ENCODE measurements around the gene PDS5B. TPM values are rescaled to one million over a fixed set of nuclear protein-coding genes. Genes with fewer than 3 reads are reported as not detected.

PDS5B gene
- polyA plus RNA-seq, 6 donors from 2014 or later: 38.8 to 50.4 (median 43.0) TPM

- Mint-ChIP-seq H3K36me3 (no peaks in the 10 kb centered on the region), H3K4me3 (no peak overlapping the region), H3K9me3 (no peaks in the 10 kb centered on the region), H3K27me3 (no peaks in the 10 kb centered on the region), H3K4me1 (peaks cover 27 to 41% (median 35%) of the 10 kb centered on the region in 3 donors), H3K27ac (no peak overlapping the region)
- no peak for DNase-seq
- no peak for ATAC-seq (ENCODE audit: low read depth in 2 of 2)
Measured at GRCh38 chr13:32638739-32639138, 52.5 kb downstream of the PDS5B start.

- peaks cover 24 to 34% (median 34%) of the 10 kb centered on the region in 3 donors for H3K4me1 Mint-ChIP-seq
- peak; percentile 76 to 84 for ATAC-seq (ENCODE audit: low read depth in 2 of 2)
- peak overlapping the region in 2 of 6 donors; percentile 15 to 16 for H3K27ac Mint-ChIP-seq
- no peaks in the 10 kb centered on the region for H3K36me3 Mint-ChIP-seq
- no peak overlapping the region for H3K4me3 Mint-ChIP-seq
- no peaks in the 10 kb centered on the region for H3K9me3 Mint-ChIP-seq
- peak; percentile 39 for DNase-seq
- H3K27me3 Mint-ChIP-seq: no peaks in the 10 kb centered on the region
Measured at GRCh38 chr13:32639502-32640105, 53.4 kb downstream of the PDS5B start.

GRCh38 chr13:32642316-32642715 is 56.1 kb downstream of the PDS5B start:
- ATAC-seq (ENCODE audit: low read depth in 2 of 2) (no peak), DNase-seq (no peak)
- Mint-ChIP-seq H3K4me1 (peaks cover 43 to 61% (median 54%) of the 10 kb centered on the region in 3 donors), H3K27ac (peak overlapping the region in 4 of 6 donors; percentile 15 to 78 (median 25)), H3K27me3 (no peaks in the 10 kb centered on the region), H3K4me3 (no peak overlapping the region), H3K36me3 (no peaks in the 10 kb centered on the region), H3K9me3 (no peaks in the 10 kb centered on the region)

DNA sequence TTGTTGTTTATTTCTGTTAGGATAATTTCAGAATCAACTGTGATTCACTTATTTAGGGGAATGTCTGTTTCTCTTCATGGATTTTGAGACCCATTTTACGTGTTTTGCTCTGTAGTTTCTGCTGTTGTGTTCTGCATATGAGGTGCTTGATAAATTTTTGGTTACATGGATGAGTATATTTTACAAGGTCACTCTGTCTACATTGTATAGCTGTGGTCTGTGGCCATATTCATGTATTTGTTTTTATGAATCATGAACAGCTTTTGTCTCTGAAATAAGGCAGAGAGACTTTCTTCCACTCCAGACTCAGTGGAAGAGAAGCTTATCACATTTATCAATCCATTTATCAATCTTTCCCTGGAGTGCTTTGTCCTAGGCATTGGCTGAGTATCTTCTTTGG is 56.6 kb downstream of the PDS5B start:
- Mint-ChIP-seq H3K4me3 (no peak overlapping the region), H3K4me1 (peaks cover 47 to 67% (median 59%) of the 10 kb centered on the region in 3 donors), H3K36me3 (no peaks in the 10 kb centered on the region), H3K27ac (peak overlapping the region in 4 of 6 donors; percentile 15 to 78 (median 25)), H3K27me3 (no peaks in the 10 kb centered on the region), H3K9me3 (no peaks in the 10 kb centered on the region)
- ATAC-seq (ENCODE audit: low read depth in 2 of 2) (no peak), DNase-seq (no peak)

DNA sequence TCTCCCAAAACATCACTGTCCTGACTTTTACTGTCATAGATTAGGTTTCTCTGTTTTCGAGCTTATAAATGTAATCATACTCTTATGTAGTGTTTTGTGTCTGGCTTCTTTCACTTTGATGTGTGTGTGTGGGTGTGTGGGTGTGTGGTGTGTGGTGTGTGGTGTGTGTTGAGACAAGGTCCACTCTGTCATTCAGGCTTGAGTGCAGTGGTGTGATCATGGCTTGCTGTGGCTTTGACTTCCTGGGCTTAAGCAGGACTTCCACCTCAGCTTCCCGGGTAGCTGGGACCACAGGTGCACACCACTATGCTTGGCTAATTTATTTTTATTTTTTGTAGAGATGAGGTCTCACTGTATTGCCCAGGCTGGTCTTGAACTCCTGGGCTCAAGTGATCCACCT is 59.6 kb downstream of the PDS5B start:
- no peaks in the 10 kb centered on the region for H3K9me3 Mint-ChIP-seq

GRCh38 chr13:32647926-32648325 is 61.7 kb downstream of the PDS5B start:
- Mint-ChIP-seq H3K36me3 (no peaks in the 10 kb centered on the region), H3K9me3 (no peaks in the 10 kb centered on the region), H3K4me3 (peak overlapping the region in 7 of 8 donors; percentile 8 to 68 (median 19)), H3K27ac (peak overlapping the region; percentile 16 to 92 (median 62)), H3K27me3 (no peaks in the 10 kb centered on the region), H3K4me1 (peaks cover 47 to 64% (median 59%) of the 10 kb centered on the region in 3 donors)
- ATAC-seq (ENCODE audit: low read depth in 2 of 2): peak; percentile 53
- no peak for DNase-seq

More for the DNA sequence above, 59.6 kb downstream of the PDS5B start:
- peaks cover 62 to 84% (median 75%) of the 10 kb centered on the region in 3 donors for H3K4me1 Mint-ChIP-seq
- peak overlapping the region in 2 of 8 donors; percentile 3 to 48 for H3K4me3 Mint-ChIP-seq
- ATAC-seq (ENCODE audit: low read depth in 2 of 2) (peak in 1 of 2 donors; percentile 23), DNase-seq (no peak)
- H3K27me3 Mint-ChIP-seq: no peaks in the 10 kb centered on the region
- H3K36me3 Mint-ChIP-seq: no peaks in the 10 kb centered on the region
- peak overlapping the region; percentile 27 to 88 (median 50) for H3K27ac Mint-ChIP-seq

GRCh38 chr13:32650705-32651311 is 64.6 kb downstream of the PDS5B start:
- no peaks in the 10 kb centered on the region for H3K27me3 Mint-ChIP-seq
- DNase-seq: peak; percentile 51
- H3K9me3 Mint-ChIP-seq: peaks cover 0 to 5% (median 0%) of the 10 kb centered on the region in 7 donors
- H3K4me3 Mint-ChIP-seq: peak overlapping the region in 1 of 8 donors; percentile 25
- peak; percentile 84 for ATAC-seq (ENCODE audit: low read depth in 2 of 2)
- peaks cover 2 to 15% of the 10 kb centered on the region in 2 donors for H3K36me3 Mint-ChIP-seq
- H3K27ac Mint-ChIP-seq: peak overlapping the region in 2 of 6 donors; percentile 4 to 44
- peaks cover 38 to 53% (median 50%) of the 10 kb centered on the region in 3 donors for H3K4me1 Mint-ChIP-seq

GRCh38 chr13:32657309-32657708 is 71.1 kb downstream of the PDS5B start:
- no peaks in the 10 kb centered on the region for H3K27me3 Mint-ChIP-seq
- peaks cover 25 to 33% of the 10 kb centered on the region in 2 donors for H3K36me3 Mint-ChIP-seq
- peak overlapping the region in 1 of 6 donors; percentile 44 for H3K27ac Mint-ChIP-seq
- ATAC-seq (ENCODE audit: low read depth in 2 of 2) (no peak), DNase-seq (no peak)
- H3K4me3 Mint-ChIP-seq: no peak overlapping the region
- peaks cover 0 to 15% (median 8%) of the 10 kb centered on the region in 7 donors for H3K9me3 Mint-ChIP-seq
- peaks cover 10 to 41% (median 23%) of the 10 kb centered on the region in 3 donors for H3K4me1 Mint-ChIP-seq

- peaks cover 25 to 33% of the 10 kb centered on the region in 2 donors for H3K36me3 Mint-ChIP-seq
- DNase-seq (no peak), ATAC-seq (ENCODE audit: low read depth in 2 of 2) (no peak)
- H3K4me1 Mint-ChIP-seq: peaks cover 8 to 32% (median 20%) of the 10 kb centered on the region in 3 donors
- no peaks in the 10 kb centered on the region for H3K27me3 Mint-ChIP-seq
- no peak overlapping the region for H3K4me3 Mint-ChIP-seq
- H3K27ac Mint-ChIP-seq: peak overlapping the region in 1 of 6 donors; percentile 65
- peaks cover 0 to 15% (median 8%) of the 10 kb centered on the region in 7 donors for H3K9me3 Mint-ChIP-seq
Measured at GRCh38 chr13:32659736-32660135, 73.5 kb downstream of the PDS5B start.

DNA sequence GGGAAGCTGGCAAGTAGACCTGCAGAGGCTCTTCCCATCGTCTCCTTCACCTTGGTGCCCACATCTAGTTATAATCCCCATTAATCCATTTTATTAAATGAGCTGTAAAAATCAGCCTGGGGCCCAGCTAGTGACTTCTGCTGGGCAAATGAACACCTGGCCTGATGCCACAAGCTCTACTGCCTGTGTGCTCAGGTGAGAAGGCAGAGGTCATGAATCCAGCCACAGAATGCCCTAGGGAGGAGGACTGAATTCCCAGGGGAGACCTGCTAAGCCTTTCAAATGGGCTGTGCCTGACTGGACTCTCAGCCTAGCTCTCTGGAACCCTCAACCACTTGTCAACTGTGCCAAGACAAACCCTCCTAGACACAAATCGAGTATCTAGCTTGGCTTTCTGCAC is 74.0 kb downstream of the PDS5B start:
- peaks cover 5 to 29% (median 20%) of the 10 kb centered on the region in 3 donors for H3K4me1 Mint-ChIP-seq
- H3K36me3 Mint-ChIP-seq: peaks cover 25 to 29% of the 10 kb centered on the region in 2 donors
- H3K27ac Mint-ChIP-seq: peak overlapping the region in 3 of 6 donors; percentile 47 to 65 (median 56)
- H3K9me3 Mint-ChIP-seq: peaks cover 0 to 15% (median 8%) of the 10 kb centered on the region in 7 donors
- no peak overlapping the region for H3K4me3 Mint-ChIP-seq
- H3K27me3 Mint-ChIP-seq: no peaks in the 10 kb centered on the region
- DNase-seq (no peak), ATAC-seq (ENCODE audit: low read depth in 2 of 2) (no peak)

DNA sequence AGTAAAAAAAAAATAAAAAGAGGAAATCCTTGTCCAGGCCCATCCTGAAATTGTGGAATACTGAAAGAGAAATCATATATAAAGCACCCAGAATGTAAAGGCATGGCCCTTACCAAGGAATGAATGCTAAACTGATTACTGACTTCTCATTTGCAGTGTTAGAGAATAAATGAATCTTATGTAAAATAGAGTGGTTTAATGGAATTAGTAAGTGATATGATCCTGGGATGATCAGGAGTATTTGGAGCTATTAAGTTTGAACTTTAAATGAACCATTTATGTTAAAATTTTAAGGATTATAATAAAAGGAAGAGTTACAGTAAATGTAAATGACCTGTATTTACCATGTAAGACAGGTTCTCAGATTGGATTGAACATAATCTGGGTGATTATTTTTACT is 75.4 kb downstream of the PDS5B start:
- ATAC-seq (ENCODE audit: low read depth in 2 of 2): no peak
- no peak overlapping the region for H3K4me3 Mint-ChIP-seq
- peaks cover 17 to 19% of the 10 kb centered on the region in 2 donors for H3K36me3 Mint-ChIP-seq
- peaks cover 0 to 20% (median 16%) of the 10 kb centered on the region in 3 donors for H3K4me1 Mint-ChIP-seq
- peaks cover 0 to 9% (median 3%) of the 10 kb centered on the region in 7 donors for H3K9me3 Mint-ChIP-seq
- no peaks in the 10 kb centered on the region for H3K27me3 Mint-ChIP-seq
- no peak for DNase-seq
- no peak overlapping the region for H3K27ac Mint-ChIP-seq

DNA sequence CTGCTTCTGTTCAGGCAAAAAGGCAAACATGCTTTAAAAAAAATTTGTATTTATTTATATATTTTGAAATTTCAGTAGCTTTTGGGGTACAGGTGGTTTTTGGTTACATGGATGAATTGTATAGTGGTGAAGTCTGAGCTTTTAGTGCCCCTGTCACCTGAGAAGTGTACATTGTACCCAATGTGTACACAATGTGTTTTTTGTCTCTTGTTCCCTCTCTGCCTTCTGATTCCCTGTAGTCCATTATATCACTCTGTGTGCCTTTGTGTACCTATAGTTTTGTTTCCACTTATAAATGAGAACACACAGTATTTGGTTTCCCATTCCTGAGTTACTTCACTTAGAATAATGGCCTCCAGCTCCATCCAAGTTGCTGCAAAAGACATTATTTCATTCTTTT is 77.4 kb downstream of the PDS5B start:
- Mint-ChIP-seq H3K27me3 (no peaks in the 10 kb centered on the region), H3K4me3 (no peak overlapping the region), H3K4me1 (peaks cover 0 to 11% (median 8%) of the 10 kb centered on the region in 3 donors), H3K9me3 (no peaks in the 10 kb centered on the region), H3K27ac (peak overlapping the region in 1 of 6 donors; percentile 6), H3K36me3 (peaks cover 8 to 10% of the 10 kb centered on the region in 2 donors)
- DNase-seq (no peak), ATAC-seq (ENCODE audit: low read depth in 2 of 2) (no peak)

DNA sequence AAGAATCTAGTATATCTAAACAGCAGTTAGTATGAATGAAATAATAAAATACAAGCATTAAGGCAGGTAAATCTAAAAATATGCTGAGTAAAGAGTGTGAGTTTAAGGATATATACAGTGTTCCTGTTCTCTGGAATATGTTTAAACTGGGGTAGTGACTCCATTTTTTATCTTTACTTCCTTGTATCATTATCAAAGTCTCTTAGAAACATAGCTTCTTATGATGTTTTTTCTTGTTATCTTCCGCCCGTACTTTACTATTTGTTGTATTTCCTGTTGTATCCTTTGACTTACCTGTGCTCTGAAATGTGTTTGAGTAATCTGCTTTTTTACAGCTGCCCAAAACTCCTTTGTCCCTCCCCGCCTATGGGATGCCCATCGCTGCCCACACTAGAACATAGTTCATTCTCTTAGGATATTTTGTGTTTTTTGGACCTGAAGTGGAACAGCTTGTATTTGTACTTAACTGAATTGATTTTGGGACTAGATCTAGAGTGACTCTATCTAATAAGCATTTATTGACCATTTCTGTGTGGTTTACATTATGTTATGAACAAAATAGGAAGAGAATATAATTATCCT is 80.8 kb downstream of the PDS5B start:
- H3K9me3 Mint-ChIP-seq: no peaks in the 10 kb centered on the region
- no peak overlapping the region for H3K4me3 Mint-ChIP-seq
- H3K36me3 Mint-ChIP-seq: peaks cover 0 to 5% of the 10 kb centered on the region in 2 donors
- ATAC-seq (ENCODE audit: low read depth in 2 of 2) (no peak), DNase-seq (no peak)
- no peaks in the 10 kb centered on the region for H3K27me3 Mint-ChIP-seq
- peak overlapping the region in 3 of 6 donors; percentile 5 to 17 (median 11) for H3K27ac Mint-ChIP-seq
- peaks cover 0 to 6% (median 0%) of the 10 kb centered on the region in 3 donors for H3K4me1 Mint-ChIP-seq

All from naive B cell (primary cell).